H1 (cell line): ENCODE measurements around the gene GRAMD4. TPM values are rescaled to one million over a fixed set of nuclear protein-coding genes. Genes with fewer than 3 reads are reported as not detected.

Source experiments
- E2F6 ChIP-seq: IDR thresholded peaks from 2 replicates; pipeline ENCODE4 v1.6.1; 2012; ENCODE audit warnings: inconsistent platforms
- TAF1 ChIP-seq: IDR thresholded peaks from 2 replicates; pipeline ENCODE4 v1.6.1; 2011; ENCODE audit warnings: mild to moderate bottlenecking, low read depth, low read length
- polyA plus RNA-seq, 7 experiments: library from polyadenylated mRNA; depleted of rRNA in 3 of 7; stranded (reverse) in 5 of 7; unstranded in 2 of 7; fragments of >200 nt in 5 of 7; fragments of 200-250 nt in 2 of 7; gene quantifications; 1 replicate in 5 of 7; 2 replicates in 1 of 7; 4 replicates in 1 of 7; pipeline versions ENCODE4 v1.2.1 to v1.2.3, GENCODE V29; 2011 to 2013; ENCODE audit warnings: missing spikeins in 2 of 7, mixed read lengths in 2 of 7
- total RNA-seq: library from RNA; stranded (reverse); fragmentation: NEBNext Ultra II Directional; extraction: Animal tissue kit (Norgen Biotek cat#: 25700); gene quantifications from 2 replicates; pipeline ENCODE4 v1.2.1, GENCODE V29; 2021

The GRAMD4 gene
- total and polyA plus RNA-seq, 2 of the 8 experiments (the other 6 are each of a cell fraction or from before 2014, with no cell fraction given): 7.9 to 25.6 TPM

DNA sequence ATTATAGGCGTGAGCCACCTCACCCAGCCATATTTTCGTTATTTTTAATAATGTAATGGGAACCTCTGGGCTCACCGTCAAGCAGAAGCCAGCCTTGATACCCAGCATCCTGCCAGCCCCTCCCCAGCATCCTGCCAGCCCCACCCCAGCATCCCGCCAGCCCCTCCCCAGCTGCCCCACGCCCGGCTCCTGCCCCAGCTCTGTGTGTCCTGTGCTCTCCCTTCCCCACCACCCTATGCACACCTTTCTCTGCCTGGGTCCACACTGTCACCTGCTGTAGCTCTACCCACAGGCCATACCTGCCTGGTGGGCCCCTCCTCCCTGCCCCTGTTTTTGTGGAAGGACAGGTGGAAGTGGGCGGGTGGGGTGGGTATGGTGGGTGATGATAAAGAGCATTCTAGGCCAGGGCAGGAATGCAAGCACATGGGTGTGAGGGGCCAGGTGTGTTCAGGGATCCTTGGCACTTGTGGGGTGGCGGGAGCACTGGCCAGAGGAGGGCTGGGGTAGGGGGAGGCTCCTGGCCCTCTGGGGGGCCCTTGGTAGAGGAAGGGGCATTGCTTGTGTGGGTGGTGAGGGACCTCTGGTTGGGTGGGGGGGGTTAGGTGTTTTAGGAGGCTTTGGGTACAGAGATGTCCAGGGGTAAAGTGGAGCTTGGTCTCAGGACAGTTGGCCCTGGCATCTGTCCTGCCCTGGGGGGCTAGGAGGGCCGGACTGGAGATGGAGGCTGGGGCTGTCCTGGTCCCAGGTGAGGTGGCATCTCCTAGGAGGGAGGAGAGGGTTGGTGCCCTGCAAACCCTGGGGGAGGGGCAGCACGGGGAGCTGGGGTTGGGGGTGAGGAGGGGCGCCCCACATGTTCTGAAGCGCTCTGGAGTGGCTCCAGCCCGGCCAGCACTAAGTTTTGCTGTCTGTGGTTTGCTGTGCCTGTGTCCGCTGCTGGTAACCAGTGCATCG, 25.9 kb upstream of the GRAMD4 start (continued):
- TF ChIP-seq E2F6 (no peak), TAF1 (no peak)
- TF ChIP-seq, all 59 proteins: peak for 0
